ENCODE data around the gene DHX15. TPM values are rescaled to one million over a fixed set of nuclear protein-coding genes. Genes with fewer than 3 reads are reported as not detected.

DHX15 gene
- total RNA-seq, 1 experiment from 2014 or later = 157 TPM

DNA sequence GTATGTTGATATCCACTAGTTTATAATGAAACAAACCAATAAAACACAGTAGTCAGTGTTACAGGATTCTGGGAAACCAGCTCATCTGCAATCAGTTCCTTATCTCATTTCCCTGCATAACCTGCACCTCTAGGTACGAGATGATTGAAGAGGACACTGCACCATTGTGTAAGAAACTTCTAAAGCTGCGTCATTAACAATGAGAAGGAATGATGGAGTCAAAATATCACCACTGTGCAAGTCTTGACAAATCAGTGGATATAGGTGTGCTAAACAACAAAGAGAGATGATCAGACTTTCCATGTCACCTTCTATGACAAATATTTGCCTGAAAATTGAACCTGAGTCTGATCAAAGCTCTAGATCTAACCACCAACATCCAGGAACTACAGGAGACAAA, 40.7 kb upstream of the DHX15 start:
- H3K79me2 ChIP-seq (ENCODE audit: low read depth) = no peaks in the 10 kb centered on the region
- no peaks in the 10 kb centered on the region for H3K36me3 ChIP-seq (ENCODE audit: low read depth)
- H3K4me2 ChIP-seq = no peak overlapping the region
- intact Hi-C loops (cut with micrococcal nuclease; ENCODE audit: unreplicated experiment) = no loop called here
- no peak for DNase-seq
- H2AFZ ChIP-seq = no peak overlapping the region
- H3K27me3 ChIP-seq (ENCODE audit: insufficient read depth, low read depth) = no peaks in the 10 kb centered on the region
- H3K27ac ChIP-seq = no peak overlapping the region
- H3K4me1 ChIP-seq (replicated peaks; ENCODE audit: insufficient read depth) = no peaks in the 10 kb centered on the region
- BruUV-seq (replicated peaks) = no TSS peak
- POLR2A ChIA-PET (ENCODE audit: unreplicated experiment) = interaction anchor here (0.9 kb wide), 1 partner anchor 41 kb away, joined by 4 read pairs; the partner anchor contains the start of gene DHX15
- no peak overlapping the region for H3K4me3 ChIP-seq
- TF ChIP-seq, protein P1, sequence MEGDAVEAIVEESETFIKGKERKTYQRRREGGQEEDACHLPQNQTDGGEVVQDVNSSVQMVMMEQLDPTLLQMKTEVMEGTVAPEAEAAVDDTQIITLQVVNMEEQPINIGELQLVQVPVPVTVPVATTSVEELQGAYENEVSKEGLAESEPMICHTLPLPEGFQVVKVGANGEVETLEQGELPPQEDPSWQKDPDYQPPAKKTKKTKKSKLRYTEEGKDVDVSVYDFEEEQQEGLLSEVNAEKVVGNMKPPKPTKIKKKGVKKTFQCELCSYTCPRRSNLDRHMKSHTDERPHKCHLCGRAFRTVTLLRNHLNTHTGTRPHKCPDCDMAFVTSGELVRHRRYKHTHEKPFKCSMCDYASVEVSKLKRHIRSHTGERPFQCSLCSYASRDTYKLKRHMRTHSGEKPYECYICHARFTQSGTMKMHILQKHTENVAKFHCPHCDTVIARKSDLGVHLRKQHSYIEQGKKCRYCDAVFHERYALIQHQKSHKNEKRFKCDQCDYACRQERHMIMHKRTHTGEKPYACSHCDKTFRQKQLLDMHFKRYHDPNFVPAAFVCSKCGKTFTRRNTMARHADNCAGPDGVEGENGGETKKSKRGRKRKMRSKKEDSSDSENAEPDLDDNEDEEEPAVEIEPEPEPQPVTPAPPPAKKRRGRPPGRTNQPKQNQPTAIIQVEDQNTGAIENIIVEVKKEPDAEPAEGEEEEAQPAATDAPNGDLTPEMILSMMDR (conservative IDR thresholded peaks at IDR 0.05) = no peak
- no peak for TF ChIP-seq EZH2 (IDR thresholded peaks at IDR 0.05; ENCODE audit: low read depth)
- no peaks in the 10 kb centered on the region for H3F3A ChIP-seq (ENCODE audit: insufficient read depth, low read depth)
- no peaks in the 10 kb centered on the region for H4K20me1 ChIP-seq (ENCODE audit: insufficient read depth)
- no peaks in the 10 kb centered on the region for H3K9me2 ChIP-seq (ENCODE audit: insufficient read depth)
- H3K9me3 ChIP-seq (ENCODE audit: insufficient read depth, low read depth) = no peaks in the 10 kb centered on the region
- CTCF ChIA-PET = no interaction called here

DNA sequence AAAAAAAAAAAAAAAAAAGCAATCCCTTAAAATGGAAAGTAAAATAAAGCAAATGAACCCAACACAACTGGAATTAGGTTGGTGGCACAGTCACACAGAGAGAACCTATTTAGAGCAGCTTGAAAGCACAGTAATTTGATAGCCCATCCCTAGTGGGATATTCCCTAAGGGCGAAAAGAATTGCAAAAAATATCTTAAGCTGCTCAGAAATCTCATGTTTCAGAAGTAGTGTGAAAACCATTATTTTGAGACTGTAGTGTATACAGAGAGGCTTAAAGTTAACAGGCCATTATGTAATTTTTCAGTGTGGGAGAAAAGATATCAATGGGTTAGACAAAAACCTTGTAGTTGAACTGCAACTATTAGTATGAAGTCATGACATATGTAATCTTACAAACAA, 40.0 kb upstream of the DHX15 start:
- H3K4me1 ChIP-seq (replicated peaks; ENCODE audit: insufficient read depth) = no peaks in the 10 kb centered on the region
- H3K4me3 ChIP-seq = no peak overlapping the region
- no peak overlapping the region for H2AFZ ChIP-seq
- BruUV-seq (replicated peaks) = no TSS peak
- H3K9me3 ChIP-seq (ENCODE audit: insufficient read depth, low read depth) = peaks cover 5% of the 10 kb centered on the region
- intact Hi-C loops (cut with micrococcal nuclease; ENCODE audit: unreplicated experiment) = no loop called here
- DNase-seq = no peak
- H3K36me3 ChIP-seq (ENCODE audit: low read depth) = no peaks in the 10 kb centered on the region
- H3K79me2 ChIP-seq (ENCODE audit: low read depth) = no peaks in the 10 kb centered on the region
- POLR2A ChIA-PET (ENCODE audit: unreplicated experiment) = interaction anchor here (0.9 kb wide), 1 partner anchor 40 kb away, joined by 4 read pairs; the partner anchor contains the start of gene DHX15
- no peaks in the 10 kb centered on the region for H3F3A ChIP-seq (ENCODE audit: insufficient read depth, low read depth)
- H3K27ac ChIP-seq = no peak overlapping the region
- no peaks in the 10 kb centered on the region for H4K20me1 ChIP-seq (ENCODE audit: insufficient read depth)
- H3K27me3 ChIP-seq (ENCODE audit: insufficient read depth, low read depth) = no peaks in the 10 kb centered on the region
- no peaks in the 10 kb centered on the region for H3K9me2 ChIP-seq (ENCODE audit: insufficient read depth)
- CTCF ChIA-PET = no interaction called here
- H3K4me2 ChIP-seq = no peak overlapping the region
- TF ChIP-seq, protein P1 (conservative IDR thresholded peaks at IDR 0.05) = no peak
- no peak for TF ChIP-seq EZH2 (IDR thresholded peaks at IDR 0.05; ENCODE audit: low read depth)

DNA sequence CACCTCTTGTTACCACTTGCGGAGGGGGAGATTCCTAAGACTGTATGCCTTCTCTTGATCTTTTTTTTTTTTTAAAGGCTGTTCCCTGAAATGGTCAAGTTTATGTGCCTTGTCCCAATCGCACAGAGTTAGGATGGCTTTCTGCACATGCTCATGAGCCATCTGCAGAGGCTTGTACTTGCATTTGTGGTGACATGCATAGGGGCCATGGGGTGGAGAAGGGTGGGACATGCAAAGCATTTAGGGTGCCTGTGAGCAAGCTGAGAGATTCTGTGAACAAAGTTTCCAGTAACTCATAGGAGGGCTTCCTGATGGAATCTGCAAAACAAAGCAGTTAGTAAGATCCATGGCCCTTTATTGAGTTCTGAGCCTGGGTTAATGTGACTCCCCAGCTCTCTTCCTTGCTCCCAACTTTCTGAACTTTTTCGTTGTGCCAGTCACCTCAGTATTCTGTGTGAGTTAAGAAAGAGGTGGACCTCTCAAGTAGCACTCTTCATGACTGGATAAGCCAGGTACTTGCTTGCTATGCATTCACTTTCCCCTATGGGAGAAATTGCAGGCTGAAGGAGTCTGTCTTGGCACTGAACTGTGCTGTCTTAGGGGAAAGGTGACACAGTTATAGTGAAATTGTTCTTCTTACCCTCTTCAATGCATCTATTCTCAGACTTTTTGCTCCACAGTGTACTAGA, 37.9 kb upstream of the DHX15 start:
- Histone ChIP-seq H3K4me2 (no peak overlapping the region), H3K4me1 (replicated peaks; ENCODE audit: insufficient read depth) (no peaks in the 10 kb centered on the region), H3K9me3 (ENCODE audit: insufficient read depth, low read depth) (peaks cover 5% of the 10 kb centered on the region), H3K79me2 (ENCODE audit: low read depth) (no peaks in the 10 kb centered on the region), H2AFZ (no peak overlapping the region), H3K4me3 (no peak overlapping the region), H3K27ac (no peak overlapping the region), H3K27me3 (ENCODE audit: insufficient read depth, low read depth) (no peaks in the 10 kb centered on the region), H4K20me1 (ENCODE audit: insufficient read depth) (no peaks in the 10 kb centered on the region), H3K9me2 (ENCODE audit: insufficient read depth) (no peaks in the 10 kb centered on the region), H3F3A (ENCODE audit: insufficient read depth, low read depth) (no peaks in the 10 kb centered on the region), H3K36me3 (ENCODE audit: low read depth) (no peaks in the 10 kb centered on the region)
- no peak for TF ChIP-seq EZH2 (IDR thresholded peaks at IDR 0.05; ENCODE audit: low read depth)
- TF ChIP-seq, protein P1 (conservative IDR thresholded peaks at IDR 0.05) = no peak
- intact Hi-C loops (cut with micrococcal nuclease; ENCODE audit: unreplicated experiment) = no loop called here
- ChIA-PET CTCF (no interaction called here), POLR2A (ENCODE audit: unreplicated experiment) (no interaction called here)
- no TSS peak for BruUV-seq (replicated peaks)
- DNase-seq = no peak
